Measurements from ENCODE around the gene DHRS12. TPM values are rescaled to one million over a fixed set of nuclear protein-coding genes. Genes with fewer than 3 reads are reported as not detected.
A peak's percentile ranks its signal among the peaks of the same experiment; 100 is the strongest.

The DHRS12 gene, protein sequence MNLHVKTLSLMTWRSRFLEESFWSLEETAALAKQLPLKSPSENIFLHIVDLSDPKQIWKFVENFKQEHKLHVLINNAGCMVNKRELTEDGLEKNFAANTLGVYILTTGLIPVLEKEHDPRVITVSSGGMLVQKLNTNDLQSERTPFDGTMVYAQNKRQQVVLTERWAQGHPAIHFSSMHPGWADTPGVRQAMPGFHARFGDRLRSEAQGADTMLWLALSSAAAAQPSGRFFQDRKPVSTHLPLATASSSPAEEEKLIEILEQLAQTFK
- 1 to 10 TPM; 2.0 to 7.2 TPM for total RNA-seq

DNA sequence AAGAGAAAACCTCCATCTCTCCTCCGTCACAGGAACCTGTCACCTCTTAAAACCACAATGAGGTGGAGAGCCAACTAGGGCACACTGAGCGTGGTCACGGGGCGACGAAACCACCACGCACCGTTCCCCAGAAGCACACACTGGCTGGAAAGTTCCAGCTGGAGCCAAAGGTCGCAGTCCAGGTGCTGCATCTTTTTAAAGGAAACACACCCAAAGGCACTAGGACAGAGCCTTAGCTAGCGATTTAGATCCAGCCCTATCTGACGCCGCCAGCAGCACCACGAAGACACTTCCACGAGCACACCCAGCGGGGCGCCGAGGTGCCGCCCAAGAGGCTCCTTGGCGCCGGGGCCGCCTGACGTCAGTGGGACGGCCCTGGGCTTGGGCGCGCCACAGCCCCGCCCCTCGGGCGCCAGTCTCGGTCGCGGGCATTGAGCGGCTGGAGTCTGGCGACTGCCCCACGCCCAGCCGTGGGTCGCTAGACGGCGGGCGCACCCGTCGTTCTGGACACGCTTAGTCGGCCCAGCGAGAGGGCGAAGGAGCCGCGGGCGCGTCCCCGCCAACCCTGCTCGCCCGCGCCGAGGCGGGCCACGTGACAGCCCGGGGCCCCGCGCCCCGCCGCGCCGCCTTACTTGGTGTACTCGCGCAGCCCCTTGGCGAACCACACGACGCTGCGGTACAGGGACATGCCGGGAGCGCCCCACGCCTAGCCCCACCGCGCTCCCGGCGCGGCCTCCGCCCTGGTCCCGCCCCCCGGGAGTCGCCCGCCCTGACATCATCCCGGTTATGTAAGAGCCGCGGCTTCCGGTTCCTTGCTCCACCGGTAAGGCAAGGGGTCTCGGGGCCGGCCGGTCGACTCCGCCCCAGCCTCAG lies at the start of gene DHRS12:
Gene DHRS12, minus strand, starts transcription at position 742 of the 873 bp plus-strand sequence. CDS start 4,504 bp downstream, outside the sequence.
- peak within 1 kb of the TSS; percentile 98 to 99 for H3K27ac Mint-ChIP-seq
- ATAC-seq = peak; percentile 69 to 85
- peak; percentile 82 to 87 for DNase-seq (ENCODE audit: low spot score in 2 of 2)
- no peaks in the 10 kb centered on the region for H3K9me3 Mint-ChIP-seq
- H3K36me3 Mint-ChIP-seq = peaks cover 0 to 5% of the 10 kb centered on the region in 2 donors

DNA sequence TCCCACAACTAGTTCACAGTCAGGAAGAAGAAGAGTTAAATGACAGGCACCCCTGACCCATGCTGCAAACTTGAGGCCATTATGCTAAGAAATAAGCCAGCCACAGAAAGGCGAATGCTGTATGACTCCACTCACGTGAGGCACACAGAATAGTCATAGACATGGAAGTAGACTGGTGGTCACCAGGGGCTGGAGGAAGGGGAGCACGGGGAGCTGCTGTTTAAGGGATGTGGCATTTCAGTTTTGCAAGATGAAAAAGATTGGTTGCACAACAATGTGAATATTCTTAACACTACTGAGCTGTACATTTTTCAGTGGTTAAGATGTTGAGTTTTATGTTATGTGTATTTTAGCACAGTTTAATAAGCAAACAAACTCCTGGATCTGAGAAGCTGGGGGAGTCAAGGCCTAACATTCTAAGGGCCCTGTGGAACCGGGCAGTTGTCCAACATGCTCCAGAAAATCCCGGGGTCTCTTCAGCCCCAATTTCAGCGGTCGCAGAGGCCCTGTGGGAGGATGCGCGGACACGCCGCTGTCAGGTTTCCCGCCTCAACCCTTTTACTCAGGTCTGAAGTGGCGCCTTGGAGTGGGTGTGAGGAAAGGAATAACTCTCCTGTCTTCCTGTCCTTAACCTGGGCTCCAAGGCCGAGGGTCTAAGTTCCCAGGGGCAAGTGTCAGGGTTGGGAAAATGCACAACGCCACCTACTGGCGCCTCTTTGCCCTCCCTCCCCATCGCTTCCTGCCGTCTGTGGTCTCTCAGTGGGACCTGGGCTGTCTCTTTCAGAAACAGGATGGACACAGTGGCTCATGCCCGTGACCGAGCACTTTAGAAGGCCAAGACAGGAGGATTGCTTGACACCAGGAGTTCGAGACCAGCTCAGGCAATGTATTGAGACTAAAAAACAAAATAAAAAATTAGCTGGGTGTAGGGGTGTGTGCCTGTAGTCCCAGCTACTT lies 45.5 kb upstream of the DHRS12 start:
- ATAC-seq (peak; percentile 42 to 56), DNase-seq (ENCODE audit: low spot score in 2 of 2) (peak in 1 of 2 donors; percentile 38)
- peaks cover 0 to 7% of the 10 kb centered on the region in 2 donors for H3K36me3 Mint-ChIP-seq
- H3K27ac Mint-ChIP-seq = no peak overlapping the region
- no peaks in the 10 kb centered on the region for H3K9me3 Mint-ChIP-seq

DNA sequence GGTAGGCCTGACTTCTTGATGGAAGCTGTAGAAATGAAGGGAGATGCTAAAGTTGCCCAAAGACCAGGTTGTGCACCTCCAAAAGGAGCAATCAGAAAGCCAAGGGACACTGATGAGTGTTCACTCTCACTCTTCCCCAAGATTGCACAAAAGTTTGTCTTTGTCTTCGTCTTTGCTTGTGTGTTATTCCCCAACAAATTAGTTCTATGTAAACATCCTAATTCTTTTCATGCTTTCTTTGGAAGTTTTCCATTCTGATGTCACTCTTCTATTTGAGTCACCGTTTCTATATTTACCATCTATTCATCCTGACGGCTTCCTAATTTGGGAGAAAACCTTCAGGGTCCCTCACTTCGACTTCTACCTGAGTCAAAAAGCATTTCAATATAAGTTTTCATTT lies 44.7 kb upstream of the DHRS12 start:
- DNase-seq (ENCODE audit: low spot score in 2 of 2) (no peak), ATAC-seq (no peak)
- Mint-ChIP-seq H3K36me3 (peaks cover 0 to 7% of the 10 kb centered on the region in 2 donors), H3K27ac (no peak overlapping the region), H3K9me3 (no peaks in the 10 kb centered on the region)

DNA sequence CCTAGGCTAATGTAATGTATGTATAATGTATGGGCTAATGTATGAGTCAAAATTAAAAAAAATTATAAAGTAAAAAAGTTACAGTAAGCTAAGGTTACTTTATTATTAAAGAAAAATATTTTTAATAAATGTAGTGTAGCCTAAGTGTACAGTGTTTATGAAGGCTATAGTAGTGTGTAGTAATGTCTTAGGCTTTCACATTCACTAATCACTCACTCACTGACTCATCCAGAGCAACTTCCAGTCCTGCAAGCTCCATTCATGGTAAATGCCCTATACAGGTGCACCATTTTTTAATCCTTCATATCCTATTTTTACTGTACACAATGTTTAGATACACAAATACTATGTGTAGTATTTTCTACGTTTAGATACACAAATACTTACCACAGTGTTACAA lies 42.8 kb upstream of the DHRS12 start:
- peaks cover 0 to 7% of the 10 kb centered on the region in 2 donors for H3K36me3 Mint-ChIP-seq
- DNase-seq (ENCODE audit: low spot score in 2 of 2) (no peak), ATAC-seq (peak; percentile 60 to 76)
- no peak overlapping the region for H3K27ac Mint-ChIP-seq
- no peaks in the 10 kb centered on the region for H3K9me3 Mint-ChIP-seq

DNA sequence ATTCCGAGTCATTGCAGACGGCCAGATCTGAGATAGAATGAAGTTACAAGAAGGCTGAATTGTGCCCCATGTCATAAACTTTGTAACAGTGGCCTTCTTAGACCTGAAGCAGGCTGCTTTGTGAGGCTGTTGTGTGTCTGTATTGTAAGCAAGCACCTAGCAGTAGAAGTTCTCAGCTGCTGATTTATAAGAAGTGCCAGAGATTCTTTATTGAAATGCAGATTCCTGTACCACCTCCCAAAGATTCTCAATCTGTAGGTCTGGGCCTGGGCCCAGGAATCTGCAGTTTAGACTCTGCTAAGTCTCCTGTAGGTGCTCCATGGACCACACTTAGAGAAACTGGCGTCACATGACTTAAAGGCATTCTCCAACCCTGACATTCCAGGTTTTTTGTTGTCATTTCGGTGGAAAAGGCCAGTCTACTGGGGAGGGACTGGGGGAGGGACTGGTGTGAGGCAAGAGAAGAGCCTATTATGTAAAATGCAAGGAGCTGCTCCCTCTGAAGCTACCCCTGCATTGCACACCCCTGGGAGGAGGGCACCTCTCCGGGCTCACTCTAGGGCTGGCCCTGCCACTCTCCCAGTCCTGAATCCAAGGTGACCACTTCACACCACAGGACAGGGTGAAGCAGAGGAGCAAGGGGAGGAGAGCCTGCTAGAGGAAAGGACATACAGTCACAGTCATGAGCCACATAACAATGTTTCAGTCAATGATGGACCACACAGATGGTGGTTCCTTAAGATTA lies 41.8 kb upstream of the DHRS12 start:
- no peak for DNase-seq (ENCODE audit: low spot score in 2 of 2)
- Mint-ChIP-seq H3K27ac (no peak overlapping the region), H3K9me3 (no peaks in the 10 kb centered on the region), H3K36me3 (peaks cover 0 to 7% of the 10 kb centered on the region in 2 donors)
- ATAC-seq = peak in 1 of 2 donors; percentile 14

GRCh38 chr13:51844862-51845573 lies 41.1 kb upstream of the DHRS12 start, which contains the start of gene TMEM272:
Gene TMEM272, minus strand, starts transcription at chr13:51845177. Its CDS starts 6,647 bp downstream, at chr13:51838530.
- Mint-ChIP-seq H3K27ac (peak within 1 kb of the TSS in 1 of 2 donors; percentile 3), H3K36me3 (peaks cover 0 to 7% of the 10 kb centered on the region in 2 donors), H3K9me3 (no peaks in the 10 kb centered on the region)
- DNase-seq (ENCODE audit: low spot score in 2 of 2) (peak in 1 of 2 donors; percentile 72), ATAC-seq (peak; percentile 56 to 61)

GRCh38 chr13:51843529-51843928 lies 39.6 kb upstream of the DHRS12 start:
- no peak overlapping the region for H3K27ac Mint-ChIP-seq
- ATAC-seq (no peak), DNase-seq (ENCODE audit: low spot score in 2 of 2) (no peak)
- H3K9me3 Mint-ChIP-seq = no peaks in the 10 kb centered on the region
- H3K36me3 Mint-ChIP-seq = peaks cover 0 to 7% of the 10 kb centered on the region in 2 donors

GRCh38 chr13:51841732-51842131 lies 37.8 kb upstream of the DHRS12 start:
- ATAC-seq = no peak
- H3K36me3 Mint-ChIP-seq = no peaks in the 10 kb centered on the region
- no peaks in the 10 kb centered on the region for H3K9me3 Mint-ChIP-seq
- H3K27ac Mint-ChIP-seq = no peak overlapping the region
- DNase-seq (ENCODE audit: low spot score in 2 of 2) = no peak

GRCh38 chr13:51840917-51841316 lies 37.0 kb upstream of the DHRS12 start:
- ATAC-seq = no peak
- no peaks in the 10 kb centered on the region for H3K36me3 Mint-ChIP-seq
- DNase-seq (ENCODE audit: low spot score in 2 of 2) = no peak
- H3K27ac Mint-ChIP-seq = no peak overlapping the region
- H3K9me3 Mint-ChIP-seq = no peaks in the 10 kb centered on the region

DNA sequence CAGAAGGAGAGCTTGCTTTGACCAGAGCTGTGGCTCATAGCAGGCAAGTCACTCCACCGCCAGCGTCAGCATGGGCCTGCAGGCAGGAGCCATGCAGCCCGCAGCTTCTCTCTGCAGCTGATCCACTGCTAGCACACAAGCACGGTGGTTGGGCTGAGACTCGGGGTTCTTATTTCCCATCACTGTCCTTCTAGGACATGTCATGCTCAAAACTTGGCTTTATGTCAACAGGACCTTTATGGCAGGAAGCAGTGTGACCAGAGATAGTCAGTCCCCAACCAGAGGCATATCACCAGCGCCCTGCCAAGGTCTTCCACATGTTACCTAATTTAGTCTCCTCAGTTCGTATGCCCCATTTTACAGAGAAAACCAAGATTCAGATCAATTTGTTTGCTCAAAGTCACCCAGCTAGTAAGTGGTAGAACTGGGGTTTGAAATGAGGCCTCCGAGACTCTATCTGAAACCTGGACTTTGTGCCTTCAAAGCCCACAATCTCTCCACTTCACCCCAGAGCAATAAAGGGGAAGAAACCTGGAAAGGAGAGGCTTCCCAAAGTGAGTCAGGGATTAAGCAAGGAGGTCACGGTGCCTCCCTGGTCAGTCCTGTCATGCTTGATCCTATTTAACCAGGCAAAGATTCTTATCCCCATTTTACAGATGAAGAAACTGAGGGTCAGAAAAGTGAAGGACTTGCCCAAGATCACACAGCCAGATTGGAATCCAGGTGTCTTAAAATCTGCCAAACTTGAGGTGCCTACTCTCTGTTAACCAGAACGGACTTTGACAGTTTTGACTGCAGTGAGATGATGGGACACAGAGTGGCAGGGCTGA lies 36.0 kb upstream of the DHRS12 start:
- no peak for DNase-seq (ENCODE audit: low spot score in 2 of 2)
- Mint-ChIP-seq H3K27ac (no peak overlapping the region), H3K36me3 (no peaks in the 10 kb centered on the region), H3K9me3 (no peaks in the 10 kb centered on the region)
- no peak for ATAC-seq

DNA sequence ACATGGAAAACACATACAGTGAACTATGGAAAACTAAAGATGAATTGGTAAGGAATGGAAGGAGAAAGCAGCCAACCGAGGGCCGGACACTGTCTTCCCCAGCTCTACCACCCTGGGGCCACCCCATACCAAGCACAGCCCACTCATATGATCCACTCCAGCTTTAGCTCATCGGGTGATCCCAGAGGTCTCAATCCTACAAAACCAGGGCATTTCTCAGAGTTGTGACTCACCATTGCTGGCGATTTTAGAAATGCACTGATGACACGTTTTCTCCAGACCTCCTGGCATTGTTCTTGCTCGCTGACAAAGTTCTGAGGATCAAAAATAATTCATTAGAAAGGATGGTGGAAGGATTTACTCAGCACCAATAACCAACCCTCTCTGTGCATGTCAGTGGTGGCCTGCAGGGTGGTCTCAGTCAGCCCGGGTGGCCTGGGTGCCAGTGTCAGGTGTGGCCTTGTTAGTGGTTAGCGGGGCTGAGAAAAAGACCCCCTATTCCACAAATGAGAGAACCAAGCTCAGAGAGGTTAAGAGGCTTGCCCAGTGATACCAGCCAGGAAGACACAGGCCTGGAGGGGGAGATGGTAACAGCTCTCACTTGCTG lies 34.4 kb upstream of the DHRS12 start:
- Mint-ChIP-seq H3K27ac (no peak overlapping the region), H3K36me3 (no peaks in the 10 kb centered on the region), H3K9me3 (no peaks in the 10 kb centered on the region)
- no peak for DNase-seq (ENCODE audit: low spot score in 2 of 2)
- ATAC-seq = peak; percentile 89 to 91

DNA sequence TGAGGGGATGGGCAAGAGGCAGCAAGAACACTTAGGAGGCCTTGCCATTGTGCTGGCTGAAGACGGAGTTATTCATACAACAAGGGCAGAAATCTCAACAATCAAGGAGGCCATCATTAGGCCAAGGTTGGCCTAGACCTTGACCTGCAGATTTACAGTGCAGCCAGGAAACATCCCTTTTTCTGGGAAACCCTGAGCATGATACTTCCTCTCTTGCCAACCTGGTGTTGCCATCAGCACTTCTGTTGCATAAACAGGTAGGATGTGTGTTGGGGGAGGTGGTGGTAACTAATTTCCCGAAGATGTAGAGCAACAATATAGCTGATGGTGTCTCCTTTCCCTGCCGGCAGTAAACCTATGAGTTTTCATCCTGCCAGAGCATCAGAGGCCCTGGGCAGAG lies 33.1 kb upstream of the DHRS12 start:
- no peak for DNase-seq (ENCODE audit: low spot score in 2 of 2)
- no peak for ATAC-seq
- Mint-ChIP-seq H3K27ac (no peak overlapping the region), H3K36me3 (no peaks in the 10 kb centered on the region), H3K9me3 (no peaks in the 10 kb centered on the region)

DNA sequence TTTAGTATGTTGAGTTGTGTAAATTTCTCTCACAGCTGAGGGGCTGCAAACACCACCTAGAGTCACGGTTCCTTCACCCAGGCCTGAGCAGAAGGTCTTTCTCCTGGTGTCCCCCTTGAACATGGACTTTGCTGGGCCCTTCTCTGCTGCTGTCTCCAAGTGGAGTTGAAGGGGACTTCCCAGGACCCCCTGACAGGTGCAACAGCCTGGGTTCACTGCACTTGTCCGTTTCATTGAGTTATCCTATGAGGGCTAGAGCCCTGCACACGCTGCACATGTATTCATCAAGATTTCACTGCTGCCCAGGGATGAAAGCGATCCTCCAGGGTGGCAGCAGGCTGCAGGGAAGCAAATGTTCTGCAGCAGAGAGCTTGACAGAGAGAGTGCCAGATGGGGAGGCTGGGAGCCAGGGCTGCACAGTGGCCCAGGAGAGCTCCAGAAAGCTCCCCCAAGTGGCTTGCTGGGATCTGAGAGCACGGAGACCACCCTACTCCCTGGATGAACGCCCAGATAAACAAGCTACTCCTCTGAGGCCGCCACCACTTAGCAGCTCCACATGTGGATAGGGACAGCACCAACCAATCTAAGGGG lies 30.7 kb upstream of the DHRS12 start:
- DNase-seq (ENCODE audit: low spot score in 2 of 2) (no peak), ATAC-seq (no peak)
- no peak overlapping the region for H3K27ac Mint-ChIP-seq
- H3K36me3 Mint-ChIP-seq = no peaks in the 10 kb centered on the region
- no peaks in the 10 kb centered on the region for H3K9me3 Mint-ChIP-seq

- ATAC-seq (no peak), DNase-seq (ENCODE audit: low spot score in 2 of 2) (peak in 1 of 2 donors; percentile 21)
- Mint-ChIP-seq H3K27ac (no peak overlapping the region), H3K36me3 (no peaks in the 10 kb centered on the region), H3K9me3 (no peaks in the 10 kb centered on the region)
These were observed 30.0 kb upstream of the DHRS12 start for GRCh38 chr13:51833980-51834379.

Measured in activated naive CD4-positive, alpha-beta T cell treated with anti-CD3 and anti-CD28 coated beads, Interleukin-2, amount 50 U/mL, for 72 hours (primary cell).